NK-92 (cell line): ENCODE measurements around the gene SNAP47.

Source experiments
- DNase-seq: peaks from one replicate; lab custom pipeline; 2025; ENCODE audit not compliant: unreplicated experiment; lab: John Stamatoyannopoulos, UW

SNAP47 gene

DNA sequence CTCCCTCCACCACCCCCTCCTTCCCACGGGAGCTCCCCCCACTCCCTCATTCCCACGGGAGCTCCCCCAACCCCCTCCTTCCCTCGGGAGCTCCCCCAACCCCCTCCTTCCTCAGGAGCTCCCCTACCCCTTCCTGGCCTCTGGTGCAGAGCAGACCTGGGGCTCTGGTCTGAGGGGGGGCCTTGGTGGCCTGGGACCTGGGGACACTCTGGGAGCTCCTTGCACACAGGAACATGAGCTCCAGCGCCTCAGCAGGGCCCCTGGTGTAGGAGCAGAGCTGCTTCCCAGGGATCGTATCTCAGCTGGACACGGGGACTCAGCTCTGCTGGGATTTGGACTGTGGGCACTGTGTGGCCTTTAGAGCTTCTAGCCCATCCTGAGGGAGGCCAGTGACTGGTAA is 60.5 kb downstream of the SNAP47 start:
- DNase-seq: no peak

- DNase-seq: no peak
Observed at GRCh38 chr1:227796359-227796915, 61.2 kb downstream of the SNAP47 start.

DNA sequence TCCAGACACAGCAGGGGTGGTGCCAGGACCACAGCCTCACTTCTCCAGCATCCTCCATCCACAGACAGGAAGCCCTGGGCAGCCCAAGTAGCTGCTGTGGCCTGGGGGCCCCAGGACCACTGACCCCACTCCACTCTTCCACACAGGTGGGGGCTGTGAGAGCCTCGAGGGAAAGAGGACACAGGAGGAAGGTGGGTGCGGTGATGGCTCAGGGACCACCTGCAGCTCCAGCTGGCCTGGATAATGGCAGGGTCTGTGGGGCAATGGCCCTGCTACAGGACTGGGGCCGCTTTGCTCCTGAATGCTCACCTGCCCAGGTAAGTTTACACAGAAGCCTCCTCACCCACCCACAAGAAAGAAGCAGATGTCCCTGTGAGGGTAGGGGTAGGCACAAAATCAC is 61.9 kb downstream of the SNAP47 start:
- no peak for DNase-seq

DNA sequence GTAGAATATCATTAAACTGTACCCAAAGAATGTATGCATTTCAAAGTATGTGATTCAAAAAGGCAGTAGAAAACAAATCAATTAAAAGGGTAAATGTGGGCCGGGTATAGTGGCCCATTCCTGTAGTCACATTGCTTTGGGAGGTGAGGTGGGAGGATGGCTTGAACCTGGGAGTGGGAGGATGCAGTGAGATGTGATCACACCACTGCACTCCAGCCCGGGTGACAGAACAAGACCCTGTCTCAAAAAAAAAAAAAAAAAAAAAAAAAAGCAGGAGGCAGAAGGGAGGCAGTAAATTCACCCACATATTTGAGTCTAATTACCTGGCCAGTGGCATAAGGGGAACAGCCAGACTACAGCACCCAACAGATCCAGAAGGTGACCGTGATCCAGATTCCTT is 62.4 kb downstream of the SNAP47 start:
- no peak for DNase-seq

DNA sequence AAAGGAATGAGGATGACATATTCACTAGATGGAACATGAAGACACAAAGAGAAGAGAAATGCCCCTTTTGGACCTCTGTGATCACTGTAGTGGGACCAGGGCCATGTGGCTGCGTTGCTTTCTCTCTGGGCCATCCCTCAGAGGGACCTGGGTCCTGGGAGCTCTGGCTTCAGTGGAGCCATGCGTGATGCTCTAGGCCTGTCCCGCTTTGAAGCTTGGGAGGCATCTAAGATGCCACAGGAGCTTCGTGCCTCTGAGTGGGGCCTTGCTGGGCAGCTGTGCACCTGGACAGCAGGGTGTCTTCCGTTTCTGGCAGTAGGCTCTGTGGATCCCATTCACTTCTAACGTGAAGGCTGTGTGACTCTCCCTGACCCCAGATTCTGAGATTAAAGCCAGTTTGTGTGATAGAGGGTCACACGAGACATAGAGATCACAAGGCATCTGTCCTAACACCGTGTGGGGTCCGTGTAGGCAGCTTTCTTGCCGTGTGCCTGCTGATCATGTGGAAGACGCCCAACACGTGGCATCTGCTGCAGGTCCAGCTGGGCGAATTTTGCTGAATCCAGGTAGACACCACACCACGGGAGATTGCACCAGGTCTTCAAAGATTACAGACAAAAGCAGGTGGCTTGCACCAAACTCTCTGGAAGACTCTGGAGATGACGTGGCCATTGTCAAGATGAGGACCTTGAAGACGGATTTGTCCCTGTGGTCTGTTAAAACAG is 63.0 kb downstream of the SNAP47 start:
- DNase-seq: no peak

DNA sequence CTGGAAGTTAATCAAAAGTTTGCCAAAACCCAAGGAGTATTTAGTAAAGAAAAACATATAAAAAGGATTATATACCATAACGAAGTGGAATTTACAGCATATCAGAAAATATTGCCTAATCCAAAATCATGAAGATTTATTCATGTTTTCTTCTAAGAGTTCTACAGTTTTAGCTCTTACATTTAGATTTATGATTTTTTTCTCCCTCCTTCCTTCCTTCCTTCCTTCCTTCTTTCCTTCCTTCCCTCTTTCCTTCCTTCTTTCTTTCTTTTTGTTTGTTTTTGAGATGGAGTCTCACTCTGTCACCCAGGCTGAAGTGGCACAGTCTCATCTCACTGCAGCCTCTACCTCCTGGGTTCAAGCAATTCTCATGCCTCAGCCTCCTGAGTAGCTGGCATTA is 64.5 kb downstream of the SNAP47 start:
- DNase-seq: no peak

GRCh38 chr1:227803933-227804332 is 68.7 kb downstream of the SNAP47 start:
- no peak for DNase-seq

DNA sequence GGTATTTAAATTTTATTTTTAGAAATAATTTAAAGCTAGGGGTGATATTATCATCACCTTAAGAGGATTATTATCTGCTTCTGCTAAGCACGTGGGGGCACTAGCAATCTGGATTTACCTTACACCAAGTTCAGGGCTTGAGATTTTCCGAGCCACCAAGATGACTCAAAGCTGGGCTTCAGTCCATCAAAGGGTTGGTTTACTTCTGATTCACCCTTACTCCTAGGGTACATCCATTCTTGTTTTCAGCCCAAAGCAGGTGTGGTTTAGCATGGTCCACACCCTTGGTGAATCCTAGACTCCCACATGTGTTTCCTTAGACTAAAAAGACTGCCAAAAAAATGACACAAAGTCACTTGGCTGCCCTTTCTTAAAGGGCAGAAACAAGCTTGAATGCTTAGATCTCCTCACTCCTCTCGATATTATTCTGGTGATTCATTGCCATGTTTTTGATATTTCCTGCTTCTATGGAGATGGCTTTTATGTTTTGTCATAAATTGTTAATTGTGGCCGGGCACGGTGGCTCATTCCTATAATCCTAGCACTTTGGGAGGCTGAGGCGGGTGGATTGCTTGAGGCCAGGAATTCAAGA is 70.5 kb downstream of the SNAP47 start:
- no peak for DNase-seq

- DNase-seq: no peak
Observed at GRCh38 chr1:227808566-227808965, 73.3 kb downstream of the SNAP47 start.

GRCh38 chr1:227809026-227809425 is 73.8 kb downstream of the SNAP47 start:
- no peak for DNase-seq

DNA sequence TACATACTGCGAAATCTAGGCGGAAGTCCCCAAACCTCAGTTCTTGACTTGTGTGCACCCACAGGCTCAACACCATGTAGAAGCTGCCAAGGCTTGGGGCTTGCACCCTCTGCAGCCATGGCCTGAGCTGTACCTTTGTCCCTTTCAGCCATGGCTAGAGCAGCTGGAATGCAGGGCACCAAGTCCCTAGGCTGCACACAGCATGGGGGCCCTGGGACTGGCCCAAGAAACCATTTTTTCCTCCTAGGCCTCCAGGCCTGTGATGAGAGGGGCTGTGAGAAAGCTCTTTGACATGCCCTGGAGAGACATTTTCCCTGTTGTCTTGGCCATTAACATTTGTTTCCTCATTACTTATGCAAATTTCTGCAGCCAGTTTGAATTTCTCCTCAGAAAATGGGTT is 78.7 kb downstream of the SNAP47 start:
- no peak for DNase-seq

DNA sequence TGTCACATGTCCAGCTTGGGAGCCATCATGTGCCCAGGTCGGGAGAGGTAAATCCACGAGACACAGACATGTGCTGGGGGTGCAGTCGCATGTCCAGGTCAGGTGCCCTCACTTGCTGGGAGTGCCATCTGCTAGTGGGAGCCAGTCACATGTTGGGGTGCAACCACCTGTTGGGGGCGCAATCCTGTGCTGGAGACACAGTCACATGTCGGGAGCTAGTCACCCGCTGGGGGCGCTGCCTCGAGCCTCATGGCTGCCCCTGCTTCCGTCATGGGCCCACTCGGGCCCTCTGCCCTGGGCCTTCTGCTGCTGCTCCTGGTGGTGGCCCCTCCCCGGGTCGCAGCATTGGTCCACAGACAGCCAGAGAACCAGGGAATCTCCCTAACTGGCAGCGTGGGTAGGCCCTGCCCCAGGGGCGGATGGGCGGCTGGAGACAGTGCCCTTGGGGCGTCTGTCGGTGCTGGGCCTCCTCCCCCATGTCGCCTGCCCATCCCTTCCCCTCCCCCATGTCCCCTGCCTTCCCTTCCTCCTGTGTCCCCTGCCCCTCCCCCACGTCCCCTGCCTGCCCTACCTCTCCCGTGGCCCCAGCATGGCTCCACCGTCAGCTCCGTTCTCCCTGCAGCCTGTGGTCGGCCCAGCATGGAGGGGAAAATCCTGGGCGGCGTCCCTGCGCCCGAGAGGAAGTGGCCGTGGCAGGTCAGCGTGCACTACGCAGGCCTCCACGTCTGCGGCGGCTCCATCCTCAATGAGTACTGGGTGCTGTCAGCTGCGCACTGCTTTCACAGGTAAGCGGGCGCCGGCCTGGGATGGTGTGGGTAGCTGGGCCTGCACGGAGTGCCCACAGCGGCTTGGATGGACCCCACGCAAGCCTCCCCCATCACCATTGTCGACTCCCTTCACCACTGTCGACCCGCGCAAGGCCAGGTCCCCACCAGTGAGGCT is 80.5 kb downstream of the SNAP47 start, which contains the start of gene PRSS38:
Gene PRSS38, plus strand, starts transcription at position 208 of the 942 bp plus-strand sequence. Its CDS starts 42 bp downstream, at position 250.
- DNase-seq: no peak

- DNase-seq: no peak
Observed at GRCh38 chr1:227816750-227817446, 81.7 kb downstream of the SNAP47 start.

DNA sequence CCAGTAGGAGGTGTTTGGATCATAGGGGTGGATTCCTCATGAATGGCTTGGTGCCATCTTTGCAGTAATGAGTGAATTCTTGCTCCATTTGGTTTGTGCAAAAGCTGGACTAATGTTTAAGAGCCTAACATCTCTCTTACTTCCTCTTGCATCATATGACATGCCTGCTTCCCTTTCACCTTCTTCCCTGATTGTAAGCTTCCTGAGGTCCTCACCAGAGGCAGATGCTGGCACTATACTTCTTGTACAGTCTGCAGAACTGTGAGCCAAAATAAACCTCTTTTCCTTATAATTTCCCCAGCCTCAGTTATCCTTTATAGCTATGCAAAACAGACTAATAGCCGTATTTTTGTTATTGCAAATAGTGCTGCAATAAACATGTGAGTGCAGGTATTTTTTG is 88.3 kb downstream of the SNAP47 start:
- no peak for DNase-seq

GRCh38 chr1:227824204-227824603 is 89.0 kb downstream of the SNAP47 start:
- DNase-seq: no peak

DNA sequence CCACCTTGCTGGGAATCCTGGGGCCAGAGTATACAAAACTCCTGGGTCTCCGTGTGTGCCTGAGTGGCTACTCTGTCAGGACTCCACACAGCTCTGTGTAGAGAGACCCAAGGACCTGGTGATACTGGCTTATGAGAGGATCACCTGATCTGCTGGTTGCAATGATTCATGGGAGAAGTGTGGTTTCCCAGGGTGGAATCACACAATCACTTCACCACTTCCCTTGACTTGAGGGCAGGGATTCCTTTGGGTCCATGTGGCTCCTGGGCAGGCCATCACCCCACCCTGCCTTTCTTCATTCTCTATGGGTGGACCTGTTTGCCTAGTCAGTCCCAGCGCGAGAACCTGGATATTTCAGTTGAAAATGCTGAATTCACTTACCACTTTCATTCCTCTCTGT is 93.6 kb downstream of the SNAP47 start:
- DNase-seq: no peak
